HG02884 (cell line): ENCODE measurements around the gene IL4.
"Not testable (repeated sequence)": the region's sequence is repeated elsewhere in the genome, so short reads cannot be mapped to it uniquely, and the experiment has no call there.

Experiments used
- ATAC-seq: cut with Tn5 transposase; IDR thresholded peaks from one replicate; pipeline ENCODE4 v1.9.1; 2021; ENCODE audit warnings: mild to moderate bottlenecking, moderate library complexity; ENCODE audit not compliant: unreplicated experiment

Gene IL4

GRCh38 chr5:132689513-132689912 is 15.7 kb downstream of the IL4 start:
- no peak for ATAC-seq

DNA sequence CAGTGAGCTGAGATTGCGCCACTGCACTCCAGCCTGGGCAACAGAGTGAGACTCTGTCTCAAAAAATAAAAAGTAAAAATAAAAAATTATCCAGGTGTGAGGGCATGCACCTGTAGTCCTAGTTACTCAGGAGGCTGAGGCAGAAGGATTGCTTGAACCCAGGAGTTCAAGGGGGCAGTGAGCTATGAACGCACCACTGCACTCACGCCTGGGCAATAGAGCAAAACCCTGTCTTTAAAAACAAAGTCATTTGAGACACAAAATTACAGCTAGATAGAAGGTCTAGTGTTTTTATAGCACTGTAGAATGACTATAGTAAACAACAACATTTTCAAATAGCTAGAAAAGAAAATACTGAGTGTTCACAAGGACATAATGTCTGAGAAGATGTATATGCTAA is 16.4 kb downstream of the IL4 start:
- no peak for ATAC-seq

DNA sequence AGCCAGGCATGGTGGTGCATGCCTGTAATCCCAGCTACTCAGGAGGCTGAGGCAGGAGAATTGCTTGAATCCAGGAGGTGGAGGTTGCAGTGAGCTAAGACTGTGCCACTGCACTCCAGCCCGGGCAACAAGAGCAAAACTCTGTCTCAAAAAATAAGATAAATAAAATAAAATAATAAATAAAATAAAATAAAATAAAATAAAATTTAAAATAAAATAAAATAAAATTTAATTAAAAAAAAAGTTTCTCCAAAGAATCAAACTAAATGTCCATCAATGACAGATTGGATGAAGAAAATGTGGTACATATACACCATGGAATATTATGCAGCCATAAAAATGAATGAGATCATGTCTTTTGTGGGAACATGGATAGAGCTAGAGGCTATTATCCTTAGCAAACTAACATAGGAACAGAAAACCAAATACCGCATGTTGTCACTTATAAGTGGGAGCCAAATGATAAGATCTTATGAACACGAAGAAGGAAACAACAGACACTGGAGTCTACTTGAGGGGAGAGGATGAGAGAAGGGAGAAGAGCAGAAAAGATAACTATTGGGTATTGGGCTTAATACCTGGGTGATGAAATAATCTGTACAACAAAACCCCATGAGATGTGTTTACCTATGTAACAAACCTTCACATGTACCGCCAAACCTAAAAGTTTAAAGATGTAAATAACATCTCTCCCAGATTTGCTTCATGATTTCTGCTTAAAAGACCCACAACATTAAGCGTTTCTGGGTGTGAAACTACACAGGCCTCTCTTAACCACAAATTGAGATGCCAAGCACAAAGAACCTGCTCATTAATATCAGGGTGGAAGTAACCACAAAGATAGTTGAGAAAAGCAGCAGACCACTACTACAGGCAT is 18.2 kb downstream of the IL4 start:
- ATAC-seq, result not testable (repeated sequence)

- no peak for ATAC-seq
Measured at GRCh38 chr5:132692632-132692967, 18.8 kb downstream of the IL4 start.

- ATAC-seq, result no peak
Measured at GRCh38 chr5:132695956-132696355, 22.2 kb downstream of the IL4 start.

GRCh38 chr5:132704875-132705274 is 31.1 kb downstream of the IL4 start:
- ATAC-seq, result no peak

DNA sequence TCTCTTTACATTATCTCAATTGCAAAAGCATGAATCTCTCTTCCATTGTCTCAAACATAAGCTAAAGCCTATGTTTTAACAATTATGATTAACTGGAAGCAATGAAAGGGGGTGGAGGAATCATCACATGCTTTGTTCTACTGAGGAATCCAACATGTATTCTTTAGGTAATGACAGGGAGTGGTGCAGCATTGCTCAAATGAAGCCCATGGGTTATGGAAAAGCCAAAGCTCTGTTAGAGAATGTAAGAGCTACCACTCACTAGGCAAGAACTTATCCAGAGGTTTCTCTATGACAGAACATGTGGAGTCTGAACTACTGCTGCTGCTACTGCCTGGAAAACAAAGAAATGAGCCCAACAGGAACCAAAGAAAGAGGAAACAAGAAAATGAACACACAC is 34.9 kb downstream of the IL4 start:
- no peak for ATAC-seq

DNA sequence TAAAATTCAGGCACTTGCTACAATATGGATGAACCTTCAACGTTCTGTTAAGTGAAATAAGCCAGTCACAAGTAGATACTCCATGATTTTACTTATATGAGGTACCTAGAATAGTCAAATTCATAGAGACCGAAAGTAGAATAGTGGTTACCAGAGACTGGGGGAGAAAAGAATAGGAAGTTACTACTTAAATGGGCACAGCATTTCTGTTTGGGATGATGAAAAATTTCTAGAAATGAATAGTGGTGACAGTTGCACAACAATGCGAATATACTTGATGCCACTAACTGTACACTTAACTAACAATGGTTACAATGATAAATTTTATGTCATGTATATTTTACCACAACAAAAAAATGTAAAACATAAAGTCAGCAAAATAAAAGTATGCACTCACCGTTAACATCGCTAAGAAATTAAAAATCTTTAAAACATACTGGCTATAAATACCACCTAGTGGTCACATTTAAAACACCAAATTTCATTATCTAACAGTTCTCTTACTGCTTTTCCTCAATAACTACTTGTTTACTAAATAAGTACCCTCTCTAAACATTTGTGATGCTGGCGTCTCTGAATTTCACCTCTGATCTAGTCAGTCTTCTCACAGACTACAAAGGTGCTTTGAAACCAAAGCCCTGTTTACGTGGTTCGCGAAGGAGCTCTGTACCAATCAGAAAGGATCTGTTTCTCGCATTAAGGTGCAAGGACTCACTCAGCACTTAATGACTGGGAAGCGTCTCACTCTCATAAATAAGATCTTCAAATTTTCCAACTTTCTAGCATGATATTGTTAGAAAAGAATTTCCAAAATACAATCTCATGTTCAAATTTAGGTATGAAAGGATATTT is 40.9 kb downstream of the IL4 start:
- ATAC-seq, result no peak

DNA sequence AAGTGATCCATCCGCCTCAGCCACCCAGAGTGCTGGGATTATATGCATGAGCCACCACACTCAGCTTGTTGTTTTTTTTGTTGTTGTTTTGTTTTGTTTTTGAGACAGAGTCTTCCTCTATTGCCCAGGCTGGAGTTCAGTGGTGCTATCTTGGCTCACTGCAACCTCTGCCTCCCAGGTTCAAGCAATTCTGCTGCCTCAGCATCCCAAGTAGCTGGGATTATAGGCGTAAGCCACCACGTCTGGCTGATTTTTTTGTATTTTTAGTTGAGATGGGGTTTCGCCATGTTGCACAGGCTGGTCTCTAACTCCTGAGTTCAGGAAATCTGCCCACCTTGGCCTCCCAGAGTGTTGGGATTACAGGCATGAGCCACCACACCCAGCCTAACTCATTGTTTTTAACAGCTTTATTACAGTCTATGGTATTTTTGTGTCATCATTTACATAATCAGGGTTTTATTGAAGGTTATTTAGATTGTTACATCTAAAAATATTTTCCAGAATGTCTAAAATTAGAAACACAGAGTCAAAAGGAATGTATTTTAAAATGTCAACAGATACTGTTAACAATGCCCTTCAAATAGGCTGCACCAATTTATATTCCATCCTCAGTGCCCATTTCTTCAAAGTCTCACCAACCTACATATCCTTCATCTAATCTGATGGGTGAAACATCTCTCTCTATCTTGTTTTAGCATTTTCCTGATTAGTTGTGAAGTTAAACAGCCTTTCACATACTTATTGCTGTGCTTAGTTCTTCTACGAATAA is 44.9 kb downstream of the IL4 start:
- ATAC-seq, result no peak

DNA sequence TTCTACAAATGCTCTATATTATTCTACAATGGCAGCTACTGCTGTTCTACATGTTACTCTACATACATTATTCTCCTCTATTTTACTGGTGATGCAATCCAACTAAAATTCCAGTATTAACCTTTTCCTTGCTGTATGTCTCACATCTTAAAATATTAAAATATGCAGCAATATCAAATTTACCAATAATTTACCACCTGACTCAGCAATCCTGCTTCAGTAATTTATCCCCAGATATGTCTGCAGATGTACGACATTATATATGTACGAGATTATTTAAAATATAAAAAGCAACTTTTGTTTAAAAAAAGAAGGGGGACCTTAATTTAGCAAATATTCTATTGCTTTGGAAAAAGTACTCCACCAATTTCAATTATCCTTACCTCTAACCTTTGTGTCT is 52.0 kb downstream of the IL4 start:
- no peak for ATAC-seq

- ATAC-seq, result no peak
Measured at GRCh38 chr5:132729896-132730295, 56.1 kb downstream of the IL4 start.
